HG03139 (cell line): ENCODE data around the gene RREB1.
A peak's percentile ranks its signal among the peaks of the same experiment; 100 is the strongest.
"Not testable (repeated sequence)": the region's sequence is repeated elsewhere in the genome, so short reads cannot be mapped to it uniquely, and the experiment has no call there.

Source experiments
- ATAC-seq: cut with Tn5 transposase; IDR thresholded peaks from one replicate; pipeline ENCODE4 v1.9.1; 2021; ENCODE audit not compliant: unreplicated experiment

Gene RREB1

GRCh38 chr6:7257521-7258230 lies 149.9 kb downstream of the RREB1 start:
- no peak for ATAC-seq

GRCh38 chr6:7258231-7258763 lies 150.5 kb downstream of the RREB1 start:
- ATAC-seq = no peak

- ATAC-seq = no peak
These were observed 152.7 kb downstream of the RREB1 start for GRCh38 chr6:7260291-7261031.

- ATAC-seq = peak; percentile 57
These were observed 153.5 kb downstream of the RREB1 start for GRCh38 chr6:7261032-7261841.

- ATAC-seq = no peak
These were observed 154.2 kb downstream of the RREB1 start for GRCh38 chr6:7261852-7262461.

GRCh38 chr6:7262746-7263518 lies 155.2 kb downstream of the RREB1 start:
- ATAC-seq = no peak

- ATAC-seq = not testable (repeated sequence)
These were observed 155.7 kb downstream of the RREB1 start for GRCh38 chr6:7263519-7263805.

- ATAC-seq = no peak
These were observed 156.3 kb downstream of the RREB1 start for GRCh38 chr6:7264041-7264440.

GRCh38 chr6:7264686-7265384 lies 157.1 kb downstream of the RREB1 start:
- ATAC-seq = no peak

- not testable (repeated sequence) for ATAC-seq
These were observed 157.6 kb downstream of the RREB1 start for GRCh38 chr6:7265385-7265726.

- no peak for ATAC-seq
These were observed 159.3 kb downstream of the RREB1 start for GRCh38 chr6:7267071-7267465.

- ATAC-seq = no peak
These were observed 159.8 kb downstream of the RREB1 start for GRCh38 chr6:7267466-7268091.

- no peak for ATAC-seq
These were observed 160.6 kb downstream of the RREB1 start for GRCh38 chr6:7268362-7268761.

GRCh38 chr6:7268816-7269555 lies 161.2 kb downstream of the RREB1 start:
- no peak for ATAC-seq

- no peak for ATAC-seq
These were observed 162.1 kb downstream of the RREB1 start for GRCh38 chr6:7269816-7270215.

GRCh38 chr6:7270320-7271204 lies 162.8 kb downstream of the RREB1 start:
- no peak for ATAC-seq

GRCh38 chr6:7271205-7271534 lies 163.4 kb downstream of the RREB1 start:
- no peak for ATAC-seq

- ATAC-seq = no peak
These were observed 165.9 kb downstream of the RREB1 start for GRCh38 chr6:7273709-7274108.
